ENCODE results near the gene WDR20. TPM values are rescaled to one million over a fixed set of nuclear protein-coding genes. Genes with fewer than 3 reads are reported as not detected.

The WDR20 gene
- polyA plus RNA-seq, 1 donor (not counting 4 experiments of a cell fraction or from before 2014, with no cell fraction given), result 24.5 TPM

DNA sequence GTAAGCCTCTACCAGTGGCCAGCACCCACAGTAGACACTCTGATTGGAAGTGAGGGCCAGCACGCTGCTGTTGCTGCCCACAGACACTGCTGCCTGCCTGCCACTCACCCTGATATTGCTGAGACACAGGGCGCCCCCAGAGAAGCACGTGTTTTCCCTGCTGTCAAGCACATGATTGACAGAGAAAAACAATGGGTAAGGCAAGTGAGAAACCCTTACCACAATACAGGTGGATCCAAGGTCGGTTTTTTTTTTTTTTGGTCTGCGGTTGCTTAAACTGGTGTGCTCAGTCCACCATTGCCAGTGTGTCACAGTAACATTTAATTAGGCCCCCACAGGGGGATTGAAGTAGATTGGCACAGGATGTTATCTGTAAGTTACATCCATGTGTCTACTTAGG, 65.9 kb downstream of the WDR20 start:
- no peak for DNase-seq (ENCODE audit: low read depth, low spot score)
- dilution Hi-C loops (cut with MboI; ENCODE audit: extremely low pct_ligation_motif_present, low sequenced_read_pairs), result no loop called here
- H3K79me2 ChIP-seq (ENCODE audit: control insufficient read depth, insufficient read depth, low read length), result peaks cover 27% of the 10 kb centered on the region

DNA sequence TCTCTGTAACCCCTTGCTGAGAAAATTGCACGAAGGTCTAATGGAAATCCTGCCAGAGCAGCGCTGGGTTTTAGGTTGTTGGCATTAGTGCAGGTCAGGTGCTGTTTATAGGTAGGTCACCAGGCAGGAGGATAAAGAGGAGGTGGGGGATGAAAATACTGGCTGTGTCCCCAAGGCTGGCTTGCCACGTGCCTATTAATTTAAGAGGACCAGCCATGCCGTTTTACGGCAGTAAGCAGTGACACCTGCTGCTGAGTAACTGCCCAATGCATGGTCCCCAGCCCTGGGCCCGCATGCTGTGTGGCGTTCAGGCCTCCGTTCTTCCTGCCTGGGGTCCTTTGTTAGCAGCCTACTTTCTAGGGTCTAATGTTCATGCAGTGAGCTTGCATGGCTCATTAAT, 67.2 kb downstream of the WDR20 start:
- no peaks in the 10 kb centered on the region for H3K27me3 ChIP-seq (ENCODE audit: control insufficient read depth, extremely low read depth, insufficient read depth, low read length)
- dilution Hi-C loops (cut with MboI; ENCODE audit: extremely low pct_ligation_motif_present, low sequenced_read_pairs), result no loop called here
- H3K9ac ChIP-seq (ENCODE audit: control insufficient read depth, extremely low read depth, insufficient read depth, low read length), result no peak overlapping the region
- no peak overlapping the region for H3K27ac ChIP-seq (ENCODE audit: control insufficient read depth, insufficient read depth, low read length)
- no peak overlapping the region for H2AFZ ChIP-seq (ENCODE audit: control insufficient read depth, low read length)
- peaks cover 13 to 15% of the 10 kb centered on the region in 2 experiments for H3K36me3 ChIP-seq (ENCODE audit: control insufficient read depth in 2 of 2, extremely low read depth in 1 of 2, insufficient read depth in 2 of 2, low read length in 2 of 2)
- H3K9me3 ChIP-seq (ENCODE audit: control insufficient read depth, low read depth, low read length), result no peaks in the 10 kb centered on the region
- H3K4me3 ChIP-seq (ENCODE audit: control insufficient read depth in 2 of 3, extremely low read depth in 1 of 3, insufficient read depth in 2 of 3, low read depth in 1 of 3, low read length in 3 of 3), result no peak overlapping the region
- FAIRE-seq, result no peak
- H3K79me2 ChIP-seq (ENCODE audit: control insufficient read depth, insufficient read depth, low read length), result peaks cover 17% of the 10 kb centered on the region
- no peak overlapping the region for H3K4me2 ChIP-seq (ENCODE audit: control insufficient read depth, extremely low read depth, insufficient read depth, low read depth, low read length)
- H3K9me1 ChIP-seq (ENCODE audit: control insufficient read depth, extremely low read depth, insufficient read depth, low read length), result no peaks in the 10 kb centered on the region
- H3K4me1 ChIP-seq (ENCODE audit: control insufficient read depth, extremely low read depth, insufficient read depth, low read length), result no peaks in the 10 kb centered on the region
- TF ChIP-seq, protein P1, sequence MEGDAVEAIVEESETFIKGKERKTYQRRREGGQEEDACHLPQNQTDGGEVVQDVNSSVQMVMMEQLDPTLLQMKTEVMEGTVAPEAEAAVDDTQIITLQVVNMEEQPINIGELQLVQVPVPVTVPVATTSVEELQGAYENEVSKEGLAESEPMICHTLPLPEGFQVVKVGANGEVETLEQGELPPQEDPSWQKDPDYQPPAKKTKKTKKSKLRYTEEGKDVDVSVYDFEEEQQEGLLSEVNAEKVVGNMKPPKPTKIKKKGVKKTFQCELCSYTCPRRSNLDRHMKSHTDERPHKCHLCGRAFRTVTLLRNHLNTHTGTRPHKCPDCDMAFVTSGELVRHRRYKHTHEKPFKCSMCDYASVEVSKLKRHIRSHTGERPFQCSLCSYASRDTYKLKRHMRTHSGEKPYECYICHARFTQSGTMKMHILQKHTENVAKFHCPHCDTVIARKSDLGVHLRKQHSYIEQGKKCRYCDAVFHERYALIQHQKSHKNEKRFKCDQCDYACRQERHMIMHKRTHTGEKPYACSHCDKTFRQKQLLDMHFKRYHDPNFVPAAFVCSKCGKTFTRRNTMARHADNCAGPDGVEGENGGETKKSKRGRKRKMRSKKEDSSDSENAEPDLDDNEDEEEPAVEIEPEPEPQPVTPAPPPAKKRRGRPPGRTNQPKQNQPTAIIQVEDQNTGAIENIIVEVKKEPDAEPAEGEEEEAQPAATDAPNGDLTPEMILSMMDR (optimal IDR thresholded peaks at IDR 0.05 in 1 of 3, IDR thresholded peaks at IDR 0.05 in 1 of 3, conservative IDR thresholded peaks at IDR 0.05 in 1 of 3; ENCODE audit: extremely low read depth in 1 of 3, insufficient read depth in 2 of 3, low read length in 3 of 3), result no peak
- TF ChIP-seq EZH2 (IDR thresholded peaks at IDR 0.05; ENCODE audit: low read length), result no peak
- DNase-seq (ENCODE audit: low read depth, low spot score), result no peak
- H4K20me1 ChIP-seq (ENCODE audit: control insufficient read depth, extremely low read depth, insufficient read depth, low read length), result no peaks in the 10 kb centered on the region

More for the DNA sequence above, 65.9 kb downstream of the WDR20 start:
- Histone ChIP-seq H4K20me1 (ENCODE audit: control insufficient read depth, extremely low read depth, insufficient read depth, low read length) (no peaks in the 10 kb centered on the region), H3K4me1 (ENCODE audit: control insufficient read depth, extremely low read depth, insufficient read depth, low read length) (no peaks in the 10 kb centered on the region), H3K4me3 (ENCODE audit: control insufficient read depth in 2 of 3, extremely low read depth in 1 of 3, insufficient read depth in 2 of 3, low read depth in 1 of 3, low read length in 3 of 3) (no peak overlapping the region), H3K9ac (ENCODE audit: control insufficient read depth, extremely low read depth, insufficient read depth, low read length) (no peak overlapping the region), H3K36me3 (ENCODE audit: control insufficient read depth in 2 of 2, extremely low read depth in 1 of 2, insufficient read depth in 2 of 2, low read length in 2 of 2) (peaks cover 12 to 14% of the 10 kb centered on the region in 2 experiments), H2AFZ (ENCODE audit: control insufficient read depth, low read length) (no peak overlapping the region), H3K9me3 (ENCODE audit: control insufficient read depth, low read depth, low read length) (no peaks in the 10 kb centered on the region), H3K9me1 (ENCODE audit: control insufficient read depth, extremely low read depth, insufficient read depth, low read length) (no peaks in the 10 kb centered on the region), H3K27me3 (ENCODE audit: control insufficient read depth, extremely low read depth, insufficient read depth, low read length) (no peaks in the 10 kb centered on the region), H3K4me2 (ENCODE audit: control insufficient read depth, extremely low read depth, insufficient read depth, low read depth, low read length) (no peak overlapping the region), H3K27ac (ENCODE audit: control insufficient read depth, insufficient read depth, low read length) (no peak overlapping the region)
- no peak for FAIRE-seq
- TF ChIP-seq, protein P1 (optimal IDR thresholded peaks at IDR 0.05 in 1 of 3, IDR thresholded peaks at IDR 0.05 in 1 of 3, conservative IDR thresholded peaks at IDR 0.05 in 1 of 3; ENCODE audit: extremely low read depth in 1 of 3, insufficient read depth in 2 of 3, low read length in 3 of 3), result no peak
- no peak for TF ChIP-seq EZH2 (IDR thresholded peaks at IDR 0.05; ENCODE audit: low read length)
